Spinal cord (tissue), 10 donors: Measurements from ENCODE around the gene NPTXR. TPM values are rescaled to one million over a fixed set of nuclear protein-coding genes. Genes with fewer than 3 reads are reported as not detected.
A peak's percentile ranks its signal among the peaks of the same experiment; 100 is the strongest.

ENCODE experiments used
- DNase-seq, 6 donors: peaks; one replicate each; pipeline versions ENCODE4 v3.0.0 to v3.0.0-alpha.2; 2013 to 2015; ENCODE audit warnings: low spot score in 6 of 6, low read depth in 4 of 6
- H3K27ac ChIP-seq: one replicate; pipeline ENCODE4 v1.5.1; 2013; ENCODE audit warnings: low read depth, low read length, control low read depth
- H3K27me3 ChIP-seq: one replicate; pipeline ENCODE4 v1.6.1; 2013; ENCODE audit warnings: low read length; ENCODE audit not compliant: control insufficient read depth, insufficient read depth
- H3K36me3 ChIP-seq: one replicate; pipeline ENCODE4 v1.6.1; 2013; ENCODE audit warnings: low read length; ENCODE audit not compliant: control insufficient read depth, insufficient read depth
- H3K4me1 ChIP-seq: one replicate; pipeline ENCODE4 v1.6.1; 2013; ENCODE audit warnings: low read length; ENCODE audit not compliant: control insufficient read depth, insufficient read depth
- H3K4me3 ChIP-seq: one replicate; pipeline ENCODE4 v1.5.1; 2013; ENCODE audit warnings: low read depth, low read length, control low read depth
- H3K9me3 ChIP-seq: one replicate; pipeline ENCODE4 v1.6.1; 2013; ENCODE audit warnings: low read length; ENCODE audit not compliant: control insufficient read depth, insufficient read depth
- WGBS: methylation state at CpG from one replicate; pipeline ENCODE4 v1.1.5; 2013; ENCODE audit warnings: missing lambda C conversion rate; ENCODE audit not compliant: insufficient coverage; 5-methylcytosine and 5-hydroxymethylcytosine counted together
- polyA plus RNA-seq, 2 donors: library from polyadenylated mRNA; unstranded; fragments of 120-200 nt; gene quantifications; one replicate each; pipeline ENCODE4 v1.2.1, GENCODE V29; 2013; ENCODE audit not compliant: insufficient read length in 2 of 2
- total RNA-seq, 2 donors: library from RNA; depleted of rRNA in 1 of 2; stranded (reverse); fragments of 120-200 nt in 1 of 2; fragments of >200 nt in 1 of 2; gene quantifications; one replicate each; pipeline versions ENCODE4 v1.2.3 to v1.2.4, GENCODE V29; 2013 to 2014
- donor health status: healthy.

NPTXR gene
- total and polyA plus RNA-seq, 4 donors = 12.0 to 94.0 (median 59.8) TPM

DNA sequence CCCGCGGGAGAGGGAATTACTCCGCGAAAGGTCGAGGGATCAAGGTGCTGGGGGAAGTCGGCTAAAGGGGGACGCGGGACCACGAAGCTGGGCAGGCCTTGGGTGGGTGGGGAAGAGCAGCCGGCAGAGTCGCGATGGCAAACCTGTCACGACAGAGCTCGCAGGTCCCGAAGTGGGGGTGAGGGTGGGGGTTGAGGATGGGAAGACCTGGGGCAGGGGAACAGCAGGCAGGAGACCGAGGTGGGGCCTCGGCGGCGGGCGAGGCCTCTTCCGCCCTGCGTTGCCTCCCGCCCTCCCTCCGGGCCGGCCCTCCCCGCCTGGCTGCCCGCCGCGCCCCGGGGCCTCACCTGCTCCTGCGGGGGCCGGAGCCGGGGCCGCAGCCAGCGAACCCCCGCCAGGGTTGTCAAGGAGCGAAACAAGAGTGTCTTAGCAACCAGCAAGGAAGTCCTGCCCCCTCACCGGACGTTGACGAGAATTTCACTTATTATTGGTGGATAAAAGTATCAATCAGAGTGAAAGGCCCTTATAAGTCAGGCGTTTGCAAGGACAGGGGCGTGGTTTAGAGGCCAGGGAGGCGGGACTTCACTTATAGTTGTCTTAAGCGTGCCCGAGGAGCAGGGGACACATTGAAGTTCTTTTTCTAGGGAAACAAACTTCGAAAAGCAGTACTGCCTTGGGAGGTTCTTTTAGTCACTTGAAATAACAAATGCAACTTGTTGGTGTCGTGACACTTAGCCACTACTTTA lies 49.9 kb downstream of the NPTXR start, which contains the start of gene DNAL4:
TSS of gene DNAL4 (minus strand) at position 423 of the 746 bp plus-strand sequence. CDS start 11,412 bp downstream, outside the sequence.
- H3K9me3 ChIP-seq = no peaks in the 10 kb centered on the region
- peaks cover 6% of the 10 kb centered on the region for H3K4me1 ChIP-seq
- under 1% methylated on average over 46 of the region's 47 CpGs for WGBS
- peak within 1 kb of the TSS; percentile 45 for H3K4me3 ChIP-seq
- peak within 1 kb of the TSS; percentile 57 for H3K27ac ChIP-seq
- peaks cover 2% of the 10 kb centered on the region for H3K27me3 ChIP-seq
- DNase-seq = peak; percentile 94 to 99 (median 96)
- H3K36me3 ChIP-seq = peaks cover 9% of the 10 kb centered on the region

DNA sequence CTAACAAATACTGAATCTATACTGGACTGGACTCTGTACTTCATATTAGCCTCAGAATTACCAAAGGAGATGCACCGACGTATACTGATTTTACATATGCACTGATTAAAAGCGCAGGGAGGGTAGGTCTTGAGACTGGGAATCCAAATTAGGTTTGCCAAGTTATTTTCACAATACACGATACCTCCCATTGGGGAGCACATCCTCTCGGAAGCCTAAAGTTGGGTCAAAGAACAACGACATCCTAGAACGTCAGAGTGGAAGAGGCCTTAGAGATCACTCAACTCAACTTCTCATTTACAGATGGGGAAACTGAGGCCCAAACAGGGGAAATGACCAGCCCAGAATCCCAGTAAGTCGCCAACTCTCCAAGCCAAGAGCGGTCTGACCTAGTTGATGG lies 50.5 kb downstream of the NPTXR start:
- Histone ChIP-seq H3K27me3 (no peaks in the 10 kb centered on the region), H3K27ac (no peak overlapping the region), H3K4me1 (peaks cover 12% of the 10 kb centered on the region), H3K4me3 (peak overlapping the region; percentile 45), H3K9me3 (no peaks in the 10 kb centered on the region), H3K36me3 (peaks cover 9% of the 10 kb centered on the region)
- DNase-seq = peak in 1 of 6 donors; percentile 5
- WGBS = 0% methylated on average over 5 of the region's 9 CpGs

DNA sequence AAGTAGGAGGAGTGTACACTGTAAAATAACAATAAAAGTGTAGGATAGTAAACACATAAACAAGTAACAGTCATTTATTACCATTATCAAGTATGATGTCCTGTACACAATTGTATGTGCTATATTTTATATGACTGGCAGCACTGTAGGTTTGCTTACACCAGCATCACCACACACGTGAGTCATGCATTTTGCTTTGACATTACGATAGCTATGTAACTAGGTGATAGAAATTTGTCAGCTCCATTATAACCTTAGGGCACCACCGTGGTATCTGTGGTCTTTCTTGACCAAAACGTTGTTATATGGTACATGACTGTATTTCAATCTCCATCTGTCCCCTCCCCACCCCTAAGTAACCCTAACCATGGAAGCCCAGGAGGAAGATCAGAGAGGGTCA lies 51.0 kb downstream of the NPTXR start:
- no peak overlapping the region for H3K27ac ChIP-seq

DNA sequence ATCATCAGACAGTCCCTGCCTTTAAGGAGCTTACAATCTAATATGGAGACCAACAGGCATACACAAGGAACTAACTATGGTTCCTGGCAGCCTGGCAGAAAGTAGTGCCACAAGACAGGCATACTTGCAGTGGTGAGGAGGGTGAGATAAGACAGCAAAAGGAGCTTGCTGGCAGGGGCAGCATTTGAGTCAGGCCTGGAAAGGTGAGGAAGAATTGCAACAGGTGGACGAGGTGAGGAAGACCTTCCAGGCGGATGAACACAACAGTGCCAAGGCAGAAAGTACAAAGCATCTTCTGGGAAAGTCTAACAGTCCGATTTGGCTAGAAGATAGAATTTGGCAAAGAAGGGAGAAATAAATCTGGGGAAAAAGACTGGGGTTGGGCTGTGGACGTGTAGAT lies 54.2 kb downstream of the NPTXR start:
- Histone ChIP-seq H3K4me1 (peaks cover 39% of the 10 kb centered on the region), H3K9me3 (no peaks in the 10 kb centered on the region), H3K27me3 (no peaks in the 10 kb centered on the region), H3K4me3 (no peak overlapping the region), H3K27ac (no peak overlapping the region), H3K36me3 (peaks cover 18% of the 10 kb centered on the region)
- no peak for DNase-seq
- 100% methylated on average over 3 of the region's 4 CpGs for WGBS

More for the DNA sequence above, 51.0 kb downstream of the NPTXR start:
- WGBS = no CpG with 5 or more reads among the region's 4 CpGs
- H3K4me3 ChIP-seq = peak overlapping the region; percentile 45
- DNase-seq = no peak
- peaks cover 9% of the 10 kb centered on the region for H3K36me3 ChIP-seq
- H3K27me3 ChIP-seq = no peaks in the 10 kb centered on the region
- peaks cover 17% of the 10 kb centered on the region for H3K4me1 ChIP-seq
- H3K9me3 ChIP-seq = no peaks in the 10 kb centered on the region

DNA sequence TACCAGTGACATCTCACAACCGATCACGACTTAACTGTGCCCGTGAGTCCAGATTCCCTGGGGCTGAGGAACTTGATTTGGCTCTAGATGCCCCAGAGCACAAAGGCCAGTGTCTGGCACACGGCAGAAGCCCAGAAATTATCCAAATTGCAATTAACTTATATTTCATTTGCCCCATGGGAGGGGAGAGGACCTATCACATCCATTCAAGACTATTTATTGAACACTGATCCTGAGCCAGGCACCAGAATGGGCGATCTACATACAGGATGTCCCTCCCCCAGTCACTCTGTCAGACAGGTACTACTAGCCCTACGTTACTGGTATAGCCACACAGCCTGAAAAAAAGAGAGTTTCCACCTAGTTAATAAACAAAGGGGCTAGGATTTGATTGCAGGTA lies 55.0 kb downstream of the NPTXR start:
- Histone ChIP-seq H3K36me3 (peaks cover 20% of the 10 kb centered on the region), H3K4me3 (no peak overlapping the region), H3K9me3 (no peaks in the 10 kb centered on the region), H3K27me3 (no peaks in the 10 kb centered on the region), H3K27ac (peak overlapping the region; percentile 83), H3K4me1 (peaks cover 39% of the 10 kb centered on the region)
- 31% methylated on average over 2 of the region's 6 CpGs for WGBS
- no peak for DNase-seq

GRCh38 chr22:38788021-38788816 lies 55.6 kb downstream of the NPTXR start:
- Histone ChIP-seq H3K9me3 (no peaks in the 10 kb centered on the region), H3K36me3 (peaks cover 24% of the 10 kb centered on the region), H3K4me1 (peaks cover 44% of the 10 kb centered on the region), H3K4me3 (no peak overlapping the region), H3K27ac (peak overlapping the region; percentile 83), H3K27me3 (no peaks in the 10 kb centered on the region)
- 19% methylated on average over 4 of the region's 16 CpGs for WGBS
- peak in 5 of 6 donors; percentile 63 to 92 (median 72) for DNase-seq

DNA sequence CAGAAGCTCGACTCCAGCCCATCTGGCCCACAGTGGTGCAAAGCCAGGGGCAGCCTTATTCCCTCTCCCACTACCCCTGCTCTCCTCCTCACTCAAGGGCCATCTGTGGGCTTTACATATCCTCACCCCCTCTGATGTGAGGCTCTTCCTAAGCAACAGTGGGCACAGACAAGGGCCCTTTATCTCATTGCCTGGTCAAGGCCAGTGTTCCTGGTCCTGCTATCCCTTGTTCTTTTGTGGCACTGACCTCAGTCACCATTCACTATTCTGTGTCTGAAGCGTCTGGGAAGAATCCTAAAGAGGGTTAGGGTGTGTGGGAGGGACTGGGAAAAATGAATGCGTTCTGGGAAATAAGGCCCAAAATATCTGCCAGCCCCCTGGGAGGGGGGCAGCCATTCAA lies 57.2 kb downstream of the NPTXR start:
- Histone ChIP-seq H3K4me1 (peaks cover 50% of the 10 kb centered on the region), H3K9me3 (no peaks in the 10 kb centered on the region), H3K27ac (no peak overlapping the region), H3K36me3 (peaks cover 35% of the 10 kb centered on the region), H3K4me3 (no peak overlapping the region), H3K27me3 (no peaks in the 10 kb centered on the region)
- DNase-seq = peak in 2 of 6 donors; percentile 32 to 37
- 29% methylated on average over 1 of the region's 3 CpGs for WGBS

- peaks cover 61% of the 10 kb centered on the region for H3K4me1 ChIP-seq
- no peak overlapping the region for H3K4me3 ChIP-seq
- no peaks in the 10 kb centered on the region for H3K27me3 ChIP-seq
- peak in 2 of 6 donors; percentile 13 to 65 for DNase-seq
- peaks cover 47% of the 10 kb centered on the region for H3K36me3 ChIP-seq
- no peaks in the 10 kb centered on the region for H3K9me3 ChIP-seq
- no peak overlapping the region for H3K27ac ChIP-seq
- 85% methylated on average over 4 of the region's 5 CpGs for WGBS
Measured at GRCh38 chr22:38784856-38785255, 59.0 kb downstream of the NPTXR start.

DNA sequence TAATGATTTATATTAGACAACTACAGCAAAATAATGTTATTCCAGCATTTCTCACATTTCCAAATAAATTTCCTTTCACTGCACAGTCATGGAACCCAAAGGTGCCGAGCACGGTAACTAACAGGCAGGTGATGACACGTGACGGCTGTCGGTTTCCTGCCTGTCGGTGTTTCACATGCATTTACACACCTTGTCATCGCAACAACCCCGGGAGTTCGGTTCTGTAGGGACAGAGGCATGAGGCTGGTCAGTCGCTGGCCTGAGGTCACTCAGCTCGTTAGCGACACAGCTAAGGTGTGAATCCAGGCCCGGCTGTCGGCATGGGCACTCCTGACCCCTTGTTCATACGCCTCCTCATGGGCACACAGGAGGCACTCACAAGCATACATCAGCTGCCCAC lies 59.8 kb downstream of the NPTXR start:
- Histone ChIP-seq H3K36me3 (peaks cover 52% of the 10 kb centered on the region), H3K27ac (no peak overlapping the region), H3K9me3 (no peaks in the 10 kb centered on the region), H3K4me1 (peaks cover 56% of the 10 kb centered on the region), H3K27me3 (no peaks in the 10 kb centered on the region), H3K4me3 (no peak overlapping the region)
- no peak for DNase-seq
- WGBS = 93% methylated on average over 15 of the region's 15 CpGs
